Endothelial cell of umbilical vein (primary cell): ENCODE measurements around the gene CCL1. TPM values are rescaled to one million over a fixed set of nuclear protein-coding genes. Genes with fewer than 3 reads are reported as not detected.

Experiments used
- BruUV-seq: library from RNA; stranded (reverse); fragments of 400-500 nt; replicated peaks from 2 replicates; lab custom pipeline; 2021; lab: Mats Ljungman, UMichigan
- CTCF ChIA-PET: fragments of 300-600, 350-600 bp; sonication (Branson Sonifier 250); formaldehyde crosslinking; loops from one replicate; lab custom pipeline; 2021; ENCODE audit warnings: antibody characterized with exemption, inconsistent platforms; lab: Charles Lee
- POLR2A ChIA-PET: fragments of 300-600, 350-600 bp; sonication (Branson Sonifier 250); formaldehyde crosslinking; loops from one replicate; lab custom pipeline; 2021; ENCODE audit warnings: antibody characterized with exemption, inconsistent platforms; lab: Charles Lee
- DNase-seq: peaks from one replicate; pipeline ENCODE4 v3.0.0-alpha.2; 2011; ENCODE audit warnings: low read depth, low spot score
- FAIRE-seq: peaks from 2 replicates; lab custom pipeline; 2011; peaks lifted over from hg19 to GRCh38; lab: Jason Lieb, UNC
- H2AFZ ChIP-seq: 2 replicates; pipeline ENCODE4 v1.6.0; 2012; ENCODE audit warnings: low read depth, low read length, control low read depth, inconsistent platforms
- H3K27ac ChIP-seq: 2 replicates; pipeline ENCODE4 v1.5.1; 2011; ENCODE audit warnings: low read depth, mild to moderate bottlenecking, control low read depth, low read length, moderate library complexity; ENCODE audit not compliant: insufficient read depth
- H3K27me3 ChIP-seq, 2 experiments: 2 replicates each; pipeline versions ENCODE4 v1.6.0 to v1.6.1; 2011; ENCODE audit warnings: low read length in 2 of 2, mixed read lengths in 1 of 2; ENCODE audit not compliant: control insufficient read depth in 2 of 2, insufficient read depth in 2 of 2
- H3K36me3 ChIP-seq, 2 experiments: 2 replicates in 1 of 2; 3 replicates in 1 of 2; pipeline ENCODE4 v1.5.1; 2011; ENCODE audit warnings: low read length in 2 of 2, mild to moderate bottlenecking in 1 of 2, moderate library complexity in 1 of 2; ENCODE audit not compliant: control insufficient read depth in 2 of 2, insufficient read depth in 2 of 2; ENCODE audit errors: extremely low read depth in 1 of 2
- H3K4me1 ChIP-seq: 3 replicates; pipeline ENCODE4 v1.5.1; 2011; ENCODE audit warnings: mild to moderate bottlenecking, low read length; ENCODE audit not compliant: control insufficient read depth, insufficient read depth; ENCODE audit errors: extremely low read depth
- H3K4me2 ChIP-seq: 2 replicates; pipeline ENCODE4 v1.6.1; 2011; ENCODE audit warnings: low read length, control low read depth, mixed read lengths; ENCODE audit not compliant: insufficient read depth
- H3K4me3 ChIP-seq, 3 experiments: fragments of 200-600 bp in 1 of 3; sonication (generic), shearing (Covaris generic) in 1 of 3; replicated peaks in 1 of 3; 2 replicates each; pipeline ENCODE4 v1.5.1; 2011 to 2016; ENCODE audit warnings: control low read depth in 3 of 3, low read length in 3 of 3, mild to moderate bottlenecking in 2 of 3, inconsistent platforms in 1 of 3, low read depth in 1 of 3, moderate library complexity in 1 of 3; ENCODE audit not compliant: insufficient read depth in 1 of 3
- H3K79me2 ChIP-seq: 2 replicates; pipeline ENCODE4 v1.6.0; 2012; ENCODE audit warnings: low read length, inconsistent platforms; ENCODE audit not compliant: control insufficient read depth, insufficient read depth
- H3K9ac ChIP-seq: replicated peaks from 2 replicates; pipeline ENCODE3; 2011; ENCODE audit warnings: low read length, control low read depth; ENCODE audit not compliant: insufficient read depth; ENCODE audit errors: extremely low read depth
- H3K9me1 ChIP-seq: replicated peaks from 3 replicates; pipeline ENCODE4 v1.6.0; 2011; ENCODE audit warnings: mild to moderate bottlenecking, low read length; ENCODE audit not compliant: control insufficient read depth, insufficient read depth; ENCODE audit errors: extremely low read depth
- H3K9me3 ChIP-seq: replicated peaks from 2 replicates; pipeline ENCODE4 v1.5.1; 2012; ENCODE audit warnings: low read length, inconsistent platforms; ENCODE audit not compliant: control insufficient read depth, insufficient read depth
- H4K20me1 ChIP-seq: replicated peaks from 2 replicates; pipeline ENCODE3; 2011; ENCODE audit warnings: mild to moderate bottlenecking, low read length; ENCODE audit not compliant: control insufficient read depth, insufficient read depth; ENCODE audit errors: extremely low read depth
- CTCF ChIP-seq, 2 donors: IDR thresholded peaks; 1 replicate in 1 of 2; 2 replicates in 1 of 2; pipeline ENCODE4 v1.5.1; 2011; ENCODE audit warnings: low read length in 2 of 2, mild to moderate bottlenecking in 2 of 2, moderate library complexity in 2 of 2, control low read depth in 1 of 2, inconsistent platforms in 1 of 2, low read depth in 1 of 2; ENCODE audit not compliant: insufficient read depth in 1 of 2; ENCODE audit errors: extremely low read depth in 1 of 2
- EZH2 ChIP-seq: IDR thresholded peaks from 2 replicates; pipeline ENCODE4 v1.6.1; 2012; ENCODE audit warnings: borderline replicate concordance, low read depth, mild to moderate bottlenecking, moderate library complexity, low read length, inconsistent platforms; ENCODE audit not compliant: severe bottlenecking
- FOS ChIP-seq: IDR thresholded peaks from 2 replicates; pipeline ENCODE4 v1.6.1; 2011; ENCODE audit warnings: mild to moderate bottlenecking, low read length, moderate library complexity, borderline replicate concordance; ENCODE audit not compliant: insufficient read depth
- GATA2 ChIP-seq: IDR thresholded peaks from 2 replicates; pipeline ENCODE4 v1.7.0; 2011; ENCODE audit warnings: low read depth, mild to moderate bottlenecking, moderate library complexity, mixed read lengths, low read length; ENCODE audit not compliant: insufficient read length, insufficient read depth
- JUN ChIP-seq: IDR thresholded peaks from 2 replicates; pipeline ENCODE4 v1.6.1; 2011; ENCODE audit warnings: borderline replicate concordance, low read depth; ENCODE audit not compliant: insufficient read length, insufficient read depth
- MAX ChIP-seq: IDR thresholded peaks from 2 replicates; pipeline ENCODE4 v1.6.1; 2011; ENCODE audit not compliant: insufficient read depth, insufficient read length
- MYC ChIP-seq: IDR thresholded peaks from one replicate; pipeline ENCODE4 v1.6.1; 2011; ENCODE audit warnings: mild to moderate bottlenecking, low read depth, low read length
- POLR2A ChIP-seq: IDR thresholded peaks from 2 replicates; pipeline ENCODE4 v1.6.1; 2012; ENCODE audit warnings: low read depth, mild to moderate bottlenecking, control low read depth, low read length
- POLR2AphosphoS5 ChIP-seq: IDR thresholded peaks from 2 replicates; pipeline ENCODE4 v1.6.1; 2012; ENCODE audit warnings: low read depth, mild to moderate bottlenecking, control low read depth, low read length, moderate library complexity; ENCODE audit not compliant: insufficient read depth
- dilution Hi-C: fragments of 300-500 bp; cut with MboI; formaldehyde crosslinking; loops from one replicate; pipeline ENCODE4 v1.15.0; 2019; ENCODE audit warnings: low sequenced_read_pairs; ENCODE audit not compliant: extremely low pct_ligation_motif_present
- intact Hi-C: fragments of 100-400 bp; cut with micrococcal nuclease; formaldehyde crosslinking; loops from one replicate; pipeline ENCODE4 v1.10.0; 2022
- polyA plus RNA-seq, 4 experiments: library from polyadenylated mRNA; depleted of rRNA in 3 of 4; stranded (reverse) in 3 of 4; unstranded in 1 of 4; fragments of >200 nt; gene quantifications; 2 replicates each; pipeline versions ENCODE4 v1.2.1 to v1.2.3, GENCODE V29; 2011 to 2012; ENCODE audit warnings: missing spikeins in 1 of 4
- total RNA-seq: library from RNA; stranded (reverse); gene quantifications from 2 replicates; pipeline ENCODE4 v1.2.3, GENCODE V29; 2021

The CCL1 gene
- total and polyA plus RNA-seq, 2 donors (not counting 3 experiments of a cell fraction or from before 2014, with no cell fraction given): not detected

GRCh38 chr17:34356194-34356593, 6.8 kb downstream of the CCL1 start, which contains the start of gene CCL13:
Gene CCL13, plus strand, starts transcription at chr17:34356480. Its CDS starts 47 bp downstream, at chr17:34356527.
- BruUV-seq: no TSS peak
- Histone ChIP-seq H3K27me3 (peaks cover 2 to 3% of the 10 kb centered on the region in 2 experiments), H3K4me3 (no peak within 1 kb of the TSS), H3K9me1 (no peaks in the 10 kb centered on the region), H4K20me1 (no peaks in the 10 kb centered on the region), H3K27ac (no peak within 1 kb of the TSS), H3K36me3 (no peaks in the 10 kb centered on the region), H2AFZ (no peak within 1 kb of the TSS), H3K4me2 (no peak within 1 kb of the TSS), H3K4me1 (peaks cover 2% of the 10 kb centered on the region), H3K9ac (no peak within 1 kb of the TSS), H3K79me2 (no peaks in the 10 kb centered on the region), H3K9me3 (no peaks in the 10 kb centered on the region)
- TF ChIP-seq MAX (no peak), EZH2 (no peak), MYC (no peak), JUN (no peak), POLR2AphosphoS5 (no peak), GATA2 (no peak), CTCF (IDR thresholded peaks at IDR 0.05; ENCODE audit: extremely low read depth in 1 of 2, insufficient read depth in 1 of 2, low read depth in 1 of 2, low read length in 2 of 2) (no peak), FOS (no peak), POLR2A (no peak)
- DNase-seq (no peak), FAIRE-seq (no peak)
- intact Hi-C loops (no loop called here), dilution Hi-C loops (no loop called here)
- CTCF ChIA-PET: interaction anchor here (0.9 to 13.6 kb wide), 6 partner anchors 10 to 185 kb away, joined by 3 to 561 read pairs (median 6); no protein-coding TSS in a partner anchor
- POLR2A ChIA-PET: no interaction called here
